Measurements from ENCODE around the gene WDR55. TPM values are rescaled to one million over a fixed set of nuclear protein-coding genes. Genes with fewer than 3 reads are reported as not detected.
"Not testable (repeated sequence)": the region's sequence is repeated elsewhere in the genome, so short reads cannot be mapped to it uniquely, and the experiment has no call there.

The WDR55 gene, protein sequence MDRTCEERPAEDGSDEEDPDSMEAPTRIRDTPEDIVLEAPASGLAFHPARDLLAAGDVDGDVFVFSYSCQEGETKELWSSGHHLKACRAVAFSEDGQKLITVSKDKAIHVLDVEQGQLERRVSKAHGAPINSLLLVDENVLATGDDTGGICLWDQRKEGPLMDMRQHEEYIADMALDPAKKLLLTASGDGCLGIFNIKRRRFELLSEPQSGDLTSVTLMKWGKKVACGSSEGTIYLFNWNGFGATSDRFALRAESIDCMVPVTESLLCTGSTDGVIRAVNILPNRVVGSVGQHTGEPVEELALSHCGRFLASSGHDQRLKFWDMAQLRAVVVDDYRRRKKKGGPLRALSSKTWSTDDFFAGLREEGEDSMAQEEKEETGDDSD
- 35.7 and 40.8 TPM in 2 replicates for total RNA-seq

DNA sequence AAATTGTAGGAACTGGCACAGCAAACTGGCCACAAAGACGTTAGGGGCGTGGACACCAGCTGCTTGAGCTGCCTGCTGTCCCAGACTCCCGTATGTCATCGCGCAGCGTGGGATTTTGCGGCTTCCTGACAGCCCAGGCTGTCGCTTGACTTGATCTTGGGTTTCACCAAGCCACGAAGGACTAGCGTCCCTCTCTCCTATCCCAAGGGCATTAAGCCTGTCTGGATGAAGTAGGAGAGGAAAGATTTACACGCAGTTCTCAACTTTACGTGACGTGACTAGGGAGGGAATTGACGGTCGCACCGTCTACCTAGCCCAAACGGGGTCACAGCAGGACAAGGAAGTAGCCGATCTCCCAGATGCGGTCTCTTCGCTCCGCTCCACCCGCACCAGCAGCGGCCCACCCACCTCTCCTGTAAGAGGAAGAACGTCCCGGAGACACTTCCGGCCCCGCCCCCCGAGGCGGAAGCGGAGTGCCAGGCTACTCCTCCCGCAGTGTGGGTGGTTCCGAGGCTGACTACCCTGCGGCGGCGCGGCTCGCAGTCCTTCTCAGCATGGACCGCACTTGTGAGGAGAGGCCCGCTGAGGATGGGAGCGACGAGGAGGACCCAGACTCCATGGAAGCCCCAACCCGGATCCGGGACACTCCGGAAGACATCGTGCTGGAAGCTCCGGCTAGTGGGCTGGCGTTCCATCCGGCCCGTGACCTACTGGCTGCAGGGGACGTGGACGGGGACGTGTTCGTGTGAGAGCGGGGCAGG is at the start of gene WDR55:
Gene WDR55, plus strand, starts transcription at position 546 of the 761 bp plus-strand sequence. Its CDS starts 9 bp downstream, at position 555.
- peak; percentile 88 for DNase-seq (ENCODE audit: low read depth)

DNA sequence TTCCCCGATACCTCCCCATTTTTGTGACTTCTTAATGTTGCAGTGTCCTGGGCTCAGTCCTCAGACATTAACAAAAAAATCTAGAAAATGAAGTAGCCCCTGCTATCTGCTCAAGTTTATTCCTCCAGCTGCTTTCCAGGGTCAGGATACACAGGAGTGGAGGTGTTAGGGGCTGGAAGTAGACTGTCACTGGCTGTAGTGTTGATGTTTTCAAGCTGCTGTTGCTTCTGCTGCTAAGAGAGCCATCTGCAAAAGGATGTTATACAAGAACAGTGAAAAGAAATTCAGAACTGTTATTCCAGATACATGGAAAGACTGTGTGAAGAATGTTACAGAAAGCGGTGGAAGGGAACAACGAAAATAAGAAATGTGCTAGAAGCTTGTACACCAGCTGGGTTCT is 42.4 kb upstream of the WDR55 start:
- no peaks in the 10 kb centered on the region for H3K27me3 ChIP-seq (ENCODE audit: control insufficient read depth, insufficient read depth, low read length)
- TF ChIP-seq, protein P1, sequence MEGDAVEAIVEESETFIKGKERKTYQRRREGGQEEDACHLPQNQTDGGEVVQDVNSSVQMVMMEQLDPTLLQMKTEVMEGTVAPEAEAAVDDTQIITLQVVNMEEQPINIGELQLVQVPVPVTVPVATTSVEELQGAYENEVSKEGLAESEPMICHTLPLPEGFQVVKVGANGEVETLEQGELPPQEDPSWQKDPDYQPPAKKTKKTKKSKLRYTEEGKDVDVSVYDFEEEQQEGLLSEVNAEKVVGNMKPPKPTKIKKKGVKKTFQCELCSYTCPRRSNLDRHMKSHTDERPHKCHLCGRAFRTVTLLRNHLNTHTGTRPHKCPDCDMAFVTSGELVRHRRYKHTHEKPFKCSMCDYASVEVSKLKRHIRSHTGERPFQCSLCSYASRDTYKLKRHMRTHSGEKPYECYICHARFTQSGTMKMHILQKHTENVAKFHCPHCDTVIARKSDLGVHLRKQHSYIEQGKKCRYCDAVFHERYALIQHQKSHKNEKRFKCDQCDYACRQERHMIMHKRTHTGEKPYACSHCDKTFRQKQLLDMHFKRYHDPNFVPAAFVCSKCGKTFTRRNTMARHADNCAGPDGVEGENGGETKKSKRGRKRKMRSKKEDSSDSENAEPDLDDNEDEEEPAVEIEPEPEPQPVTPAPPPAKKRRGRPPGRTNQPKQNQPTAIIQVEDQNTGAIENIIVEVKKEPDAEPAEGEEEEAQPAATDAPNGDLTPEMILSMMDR (IDR thresholded peaks at IDR 0.05; ENCODE audit: insufficient read depth, low read length, severe bottlenecking) = no peak
- H3K36me3 ChIP-seq (ENCODE audit: control insufficient read depth, insufficient read depth, low read length) = no peaks in the 10 kb centered on the region
- H3K4me3 ChIP-seq (ENCODE audit: low read depth, low read length) = no peak overlapping the region
- FAIRE-seq (no peak), DNase-seq (ENCODE audit: low read depth) (no peak)

More for the DNA sequence above, at the start of gene WDR55:
- Histone ChIP-seq H3K4me3 (ENCODE audit: low read depth, low read length) (peak within 1 kb of the TSS; percentile 95), H3K27me3 (ENCODE audit: control insufficient read depth, insufficient read depth, low read length) (no peaks in the 10 kb centered on the region), H3K36me3 (ENCODE audit: control insufficient read depth, insufficient read depth, low read length) (peaks cover 28% of the 10 kb centered on the region)
- FAIRE-seq = no peak
- TF ChIP-seq, protein P1 (IDR thresholded peaks at IDR 0.05; ENCODE audit: insufficient read depth, low read length, severe bottlenecking) = no peak

DNA sequence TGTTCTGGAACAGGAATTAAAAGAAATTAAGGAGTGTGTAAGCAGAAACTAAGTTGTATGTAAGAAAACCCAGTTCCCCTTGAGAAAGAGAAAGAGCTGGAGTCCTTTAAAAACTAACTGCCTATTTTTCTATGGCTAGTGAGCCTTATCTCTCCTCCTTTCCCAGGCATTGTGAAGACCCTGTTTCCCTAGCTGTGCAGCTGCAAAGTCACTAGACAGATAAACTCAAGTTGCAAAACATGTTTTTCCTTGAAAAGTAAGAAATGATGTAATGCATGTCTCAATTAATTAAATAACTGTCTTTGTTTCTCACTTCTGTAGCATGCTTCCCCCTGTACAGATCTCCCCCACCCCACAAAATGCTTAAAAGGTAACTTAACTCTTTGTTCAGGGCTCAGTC is 41.6 kb upstream of the WDR55 start:
- not testable (repeated sequence) for H3K4me3 ChIP-seq (ENCODE audit: low read depth, low read length); H3K27me3 ChIP-seq (ENCODE audit: control insufficient read depth, insufficient read depth, low read length); H3K36me3 ChIP-seq (ENCODE audit: control insufficient read depth, insufficient read depth, low read length); DNase-seq (ENCODE audit: low read depth); FAIRE-seq

DNA sequence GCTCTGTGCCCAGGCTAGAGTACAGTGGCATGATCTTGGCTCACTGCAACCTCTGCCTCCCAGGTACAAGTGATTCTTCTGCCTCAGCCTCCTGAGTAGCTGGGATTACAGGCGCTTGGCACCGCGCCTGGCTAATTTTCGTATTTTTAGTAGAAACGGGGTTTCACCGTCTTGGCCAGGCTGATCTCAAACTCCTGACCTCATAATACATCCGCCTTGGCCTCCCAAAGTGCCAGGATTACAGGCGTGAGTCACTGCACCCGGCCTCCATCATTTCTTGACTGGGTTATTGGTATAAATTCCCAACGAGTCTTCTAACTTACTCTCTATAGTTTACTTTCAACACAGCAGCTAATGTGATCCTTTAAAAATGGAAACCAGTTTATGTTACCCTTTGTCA is 39.8 kb upstream of the WDR55 start:
- not testable (repeated sequence) for DNase-seq (ENCODE audit: low read depth); FAIRE-seq; H3K36me3 ChIP-seq (ENCODE audit: control insufficient read depth, insufficient read depth, low read length)

DNA sequence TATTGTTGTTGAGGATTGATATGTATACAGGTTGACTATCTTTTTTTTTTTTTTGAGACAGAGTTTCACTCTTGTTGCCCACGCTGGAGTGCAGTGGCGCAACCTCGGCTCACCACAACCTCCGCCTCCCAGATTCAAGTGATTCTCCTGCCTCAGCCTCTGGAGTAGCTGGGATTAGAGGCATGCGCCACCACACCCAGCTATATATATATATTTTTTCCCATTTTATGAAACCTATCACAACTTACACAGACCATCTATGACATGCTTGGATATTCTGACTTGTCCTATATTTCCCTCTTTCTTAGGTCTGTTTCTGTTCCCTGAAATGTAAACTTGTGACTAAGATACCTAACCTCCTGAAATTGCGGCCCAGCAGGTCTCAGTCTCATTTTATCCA is 36.7 kb upstream of the WDR55 start:
- no peak for DNase-seq (ENCODE audit: low read depth)
- no peaks in the 10 kb centered on the region for H3K36me3 ChIP-seq (ENCODE audit: control insufficient read depth, insufficient read depth, low read length)
- no peak for FAIRE-seq
- no peak overlapping the region for H3K4me3 ChIP-seq (ENCODE audit: low read depth, low read length)
- H3K27me3 ChIP-seq (ENCODE audit: control insufficient read depth, insufficient read depth, low read length) = no peaks in the 10 kb centered on the region
- TF ChIP-seq, protein P1 (IDR thresholded peaks at IDR 0.05; ENCODE audit: insufficient read depth, low read length, severe bottlenecking) = no peak

More for the DNA sequence above, 39.8 kb upstream of the WDR55 start:
- not testable (repeated sequence) for H3K4me3 ChIP-seq (ENCODE audit: low read depth, low read length); H3K27me3 ChIP-seq (ENCODE audit: control insufficient read depth, insufficient read depth, low read length)

DNA sequence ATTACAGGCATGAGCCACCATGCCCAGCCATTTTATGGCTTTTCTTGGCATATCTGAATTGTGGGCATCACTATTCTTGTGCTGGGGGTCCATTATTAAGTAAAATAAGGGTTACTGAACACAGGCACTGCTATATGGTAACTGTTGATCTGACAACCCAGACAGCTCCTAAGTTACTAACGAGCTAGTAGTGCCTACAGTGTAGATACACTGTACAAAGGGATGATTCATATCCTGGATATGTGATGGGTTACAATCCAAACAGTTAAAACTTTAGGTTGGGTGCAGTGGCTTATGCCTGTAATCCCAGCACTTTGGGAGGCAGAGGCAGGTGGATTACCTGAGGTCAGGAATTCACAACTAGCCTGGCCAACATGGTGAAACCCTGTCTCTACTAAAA is 36.0 kb upstream of the WDR55 start:
- Histone ChIP-seq H3K36me3 (ENCODE audit: control insufficient read depth, insufficient read depth, low read length) (no peaks in the 10 kb centered on the region), H3K27me3 (ENCODE audit: control insufficient read depth, insufficient read depth, low read length) (no peaks in the 10 kb centered on the region), H3K4me3 (ENCODE audit: low read depth, low read length) (no peak overlapping the region)
- TF ChIP-seq, protein P1 (IDR thresholded peaks at IDR 0.05; ENCODE audit: insufficient read depth, low read length, severe bottlenecking) = no peak
- FAIRE-seq (no peak), DNase-seq (ENCODE audit: low read depth) (peak; percentile 67)

All from bronchial epithelial cell (primary cell).